GM18867 (cell line): ENCODE data around the gene S100B.

Experiments used
- ATAC-seq: cut with Tn5 transposase; IDR thresholded peaks from one replicate; pipeline ENCODE4 v1.9.1; 2021; ENCODE audit warnings: mild to moderate bottlenecking, moderate library complexity; ENCODE audit not compliant: unreplicated experiment

S100B gene

DNA sequence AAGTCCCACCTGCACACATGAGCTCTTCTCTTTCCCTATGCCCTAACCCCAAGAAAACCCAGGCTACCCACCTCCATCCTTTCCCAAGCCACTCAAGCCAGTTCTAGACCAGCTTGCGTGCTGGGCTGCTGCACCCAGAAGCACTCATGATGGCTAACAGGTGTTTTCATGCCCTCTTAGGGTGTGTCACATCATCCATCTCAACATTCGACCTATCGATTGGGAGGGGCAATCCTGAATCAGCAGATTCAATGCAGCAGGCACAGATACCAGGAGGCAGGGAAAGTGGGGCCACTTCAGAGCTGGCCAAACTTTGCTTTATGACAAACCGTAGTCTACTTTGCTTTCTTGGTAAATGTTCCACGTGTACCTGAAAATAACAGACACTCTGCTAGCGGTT lies 24.0 kb upstream of the S100B start:
- ATAC-seq = no peak

DNA sequence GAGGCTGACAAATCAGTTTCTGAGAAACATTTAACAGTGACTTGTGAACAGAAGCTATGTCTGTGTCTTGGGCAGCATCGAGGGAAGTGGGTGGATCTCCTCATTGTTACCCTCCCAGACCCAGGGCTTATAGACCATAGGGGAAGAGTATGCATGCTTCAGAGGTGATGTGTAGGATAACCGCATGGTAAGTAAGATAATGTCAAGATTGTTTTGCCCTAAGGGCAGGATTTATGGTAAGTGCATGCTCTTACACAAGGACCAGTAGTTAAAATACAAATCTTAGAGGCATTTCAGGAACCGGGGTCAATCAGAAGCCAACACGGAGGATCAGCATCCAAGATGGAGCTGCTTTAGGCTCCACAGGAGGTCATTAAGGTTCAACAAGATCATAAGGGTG lies 22.8 kb upstream of the S100B start:
- ATAC-seq = no peak

DNA sequence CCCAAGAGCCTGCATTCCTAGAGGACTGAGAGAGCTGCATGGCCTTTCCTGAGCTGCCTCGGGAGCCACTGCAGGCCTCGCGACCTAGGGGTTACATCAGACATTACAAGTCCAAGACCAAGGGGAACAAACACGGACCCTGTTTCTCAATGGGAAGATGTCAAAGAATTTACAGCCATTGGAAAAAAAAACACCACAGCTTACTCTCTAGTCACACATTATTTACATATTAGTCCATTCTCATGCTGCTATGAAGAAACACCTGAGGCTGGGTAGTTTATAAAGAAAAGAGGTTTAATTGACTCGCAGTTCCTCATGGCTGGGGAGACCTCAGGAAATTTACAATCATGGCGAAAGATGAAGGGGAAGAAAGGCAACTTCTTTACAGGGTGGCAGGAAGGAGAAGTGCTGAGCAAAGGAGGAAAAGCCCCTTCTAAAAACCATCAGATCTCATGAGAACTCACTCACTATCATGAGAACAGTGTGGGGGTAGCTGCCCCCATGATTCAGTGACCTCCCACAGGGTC lies 22.2 kb upstream of the S100B start:
- no peak for ATAC-seq

DNA sequence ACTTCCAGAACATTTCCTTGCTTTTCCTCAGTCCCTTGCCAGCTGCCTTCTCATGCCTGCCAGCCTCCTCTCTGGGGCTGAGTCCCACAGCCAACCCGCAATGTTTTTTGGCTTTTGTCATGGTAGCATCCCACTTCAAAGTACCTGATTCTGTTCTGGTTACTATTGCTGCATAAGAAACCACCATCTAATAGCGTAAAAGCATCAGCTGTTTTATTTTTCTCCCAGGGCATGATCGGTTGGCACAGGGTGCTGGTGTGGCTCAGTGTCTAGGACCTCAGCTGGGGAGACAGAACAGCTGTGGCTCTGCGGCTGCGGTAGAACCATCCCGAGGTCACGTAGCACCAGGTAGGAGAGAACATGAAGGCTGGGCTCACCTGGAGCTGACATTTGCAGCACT lies 21.7 kb upstream of the S100B start:
- no peak for ATAC-seq

DNA sequence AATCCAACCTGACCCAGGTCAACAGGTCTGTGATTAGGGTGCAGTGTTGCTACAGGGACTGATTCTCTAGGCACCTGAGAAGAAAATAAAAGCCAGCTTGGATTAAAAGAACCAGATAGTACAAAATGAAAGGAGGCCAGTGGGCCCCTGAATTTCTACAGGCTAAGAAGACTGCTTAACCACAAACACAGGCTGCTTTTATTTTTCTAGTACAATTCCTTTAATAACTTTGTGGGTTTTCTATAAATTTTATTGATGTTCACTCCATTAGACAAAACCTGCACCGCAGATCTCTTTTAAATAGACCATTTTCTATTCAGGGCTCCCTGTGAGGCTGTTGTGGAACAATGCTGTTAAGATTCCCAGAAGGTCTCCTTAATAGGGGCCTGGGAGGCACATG lies 20.9 kb upstream of the S100B start:
- ATAC-seq = no peak

DNA sequence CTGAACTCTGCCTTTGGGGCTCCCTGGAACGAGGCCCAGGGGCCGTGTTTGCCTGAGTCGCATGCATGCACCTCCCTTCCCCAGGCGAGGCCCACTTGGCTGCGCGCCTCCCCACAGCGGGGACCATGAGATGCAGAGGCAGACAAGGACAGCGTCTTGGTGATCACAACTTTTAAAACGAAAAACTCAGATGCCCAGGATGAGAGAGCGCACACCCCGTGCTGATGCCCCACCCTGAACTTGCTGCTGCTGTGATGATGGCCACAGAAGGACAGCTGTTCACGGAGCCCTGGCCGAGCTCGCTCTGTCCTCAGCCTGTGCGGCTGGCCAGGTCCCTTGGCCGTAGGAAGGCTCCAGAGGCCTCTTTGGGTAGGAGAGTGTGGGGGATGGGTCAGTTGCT lies 19.2 kb upstream of the S100B start:
- no peak for ATAC-seq

DNA sequence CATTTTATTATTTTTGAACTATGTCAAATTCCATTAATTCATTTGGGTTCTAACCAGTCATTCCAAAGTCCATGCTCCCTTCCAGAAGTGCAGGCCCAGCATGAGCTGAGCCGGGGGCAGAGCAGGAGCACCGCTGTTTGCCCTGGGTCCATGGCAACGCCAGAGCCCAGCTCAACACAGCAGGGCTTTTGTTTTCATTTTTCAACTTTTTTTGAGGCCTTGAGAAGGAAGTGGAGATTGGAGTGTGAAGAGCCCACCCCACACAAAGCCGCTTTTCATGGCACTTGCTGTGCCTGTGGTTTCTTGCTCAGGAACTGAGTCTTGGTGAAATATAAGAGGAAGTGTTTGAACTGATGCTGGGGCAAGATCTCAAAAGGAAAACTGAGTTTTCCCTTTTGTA lies 17.3 kb upstream of the S100B start:
- no peak for ATAC-seq

DNA sequence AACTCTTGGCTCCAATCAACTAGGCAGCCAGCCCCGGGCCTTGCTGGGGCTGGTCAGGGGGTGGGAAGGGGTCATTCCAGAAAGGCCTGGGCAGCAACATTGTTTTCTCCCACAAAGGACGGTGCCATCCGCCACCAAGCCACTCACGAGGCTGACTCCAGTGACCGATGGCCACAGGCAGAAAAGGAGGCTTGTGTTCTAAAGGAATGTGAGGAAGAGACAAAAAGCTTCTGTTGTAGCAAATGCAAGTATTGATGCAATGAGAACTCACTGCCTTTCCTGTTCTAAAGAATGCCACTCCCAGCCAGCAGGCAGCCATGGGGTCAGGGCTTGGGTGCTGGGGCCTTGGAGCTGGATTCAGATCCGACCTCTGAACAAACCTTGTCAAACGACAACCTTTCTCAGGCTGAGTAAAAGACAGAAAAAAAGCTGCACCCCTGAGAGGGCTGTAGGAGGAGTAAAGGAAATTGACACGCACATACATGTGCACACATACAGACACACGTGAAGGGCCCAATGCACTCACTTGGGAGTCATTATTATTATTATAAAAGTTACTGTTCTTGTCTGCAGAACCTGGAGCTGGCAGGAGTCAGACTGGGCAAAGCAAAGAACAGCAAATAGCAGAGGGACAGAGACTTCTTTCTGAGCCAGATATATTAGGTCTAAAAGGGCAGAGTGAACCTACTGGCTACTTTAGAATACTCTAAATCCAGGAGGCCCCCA lies 16.7 kb upstream of the S100B start:
- no peak for ATAC-seq

DNA sequence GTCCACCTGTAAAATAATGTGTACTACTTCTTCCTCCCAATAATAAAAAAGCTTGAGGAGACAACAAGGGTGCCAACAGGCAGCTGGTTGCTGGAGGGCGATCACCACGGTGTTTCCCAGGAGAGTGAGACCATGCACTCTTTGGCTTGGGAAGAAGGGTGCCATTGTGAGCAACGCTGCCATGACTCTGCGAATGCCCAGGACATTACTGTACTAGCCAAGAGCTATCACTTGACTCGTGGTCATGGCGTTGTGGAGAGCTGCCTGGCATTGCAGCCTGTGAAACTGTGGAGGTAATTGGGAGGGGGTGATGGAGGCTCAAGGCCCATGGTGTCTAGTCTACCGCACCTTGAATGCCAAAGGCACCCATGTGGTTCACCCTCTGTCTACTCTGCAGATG lies 16.0 kb upstream of the S100B start:
- ATAC-seq = no peak

DNA sequence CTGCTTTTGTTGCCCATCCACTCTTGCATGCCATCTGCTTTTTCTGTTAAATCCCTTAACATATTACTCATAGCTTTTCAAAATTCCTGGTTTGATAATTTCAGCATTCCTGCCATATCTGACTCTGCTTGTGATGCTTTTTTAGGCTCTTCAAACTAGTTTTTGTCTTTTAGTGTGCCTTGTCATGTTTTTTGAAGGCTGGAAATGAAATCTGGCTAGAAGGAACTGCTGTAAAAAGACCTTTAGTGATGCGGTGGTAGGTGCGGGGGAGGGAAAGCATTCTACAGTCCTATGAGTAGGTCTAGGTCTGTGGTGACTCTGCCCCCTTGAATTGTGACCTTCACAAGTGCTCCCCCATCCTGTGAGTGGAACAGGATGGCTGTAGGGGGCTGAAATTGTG lies 15.0 kb upstream of the S100B start:
- no peak for ATAC-seq

DNA sequence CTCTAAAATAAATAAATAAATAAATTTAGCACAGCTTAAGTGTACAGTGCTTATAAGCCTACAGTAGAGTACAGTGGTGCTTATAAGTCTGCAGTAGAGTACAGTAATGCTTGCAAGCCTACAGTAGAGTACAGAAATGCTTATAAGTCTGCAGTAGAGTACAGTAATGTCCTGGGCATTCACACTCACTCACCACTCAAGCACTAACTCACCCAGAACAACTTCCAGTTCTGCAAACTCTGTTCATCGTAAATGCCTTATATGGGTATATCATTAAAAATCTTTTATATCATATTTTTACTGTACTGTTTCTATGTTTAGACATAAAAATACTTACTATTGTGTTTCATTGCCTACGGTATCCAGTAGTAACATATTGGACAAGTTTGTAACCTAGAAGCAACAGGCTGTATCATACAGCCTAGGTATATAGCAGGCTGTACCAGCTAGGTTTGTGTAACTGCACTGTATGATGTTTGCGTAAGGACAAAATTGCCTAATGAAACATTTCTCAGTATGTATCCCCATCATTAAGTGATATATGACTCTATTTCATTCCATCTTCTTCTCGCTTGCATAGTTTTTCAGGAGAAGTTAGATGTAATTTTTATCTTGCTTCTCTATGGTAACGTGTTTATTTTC lies 14.0 kb upstream of the S100B start:
- ATAC-seq = no peak

DNA sequence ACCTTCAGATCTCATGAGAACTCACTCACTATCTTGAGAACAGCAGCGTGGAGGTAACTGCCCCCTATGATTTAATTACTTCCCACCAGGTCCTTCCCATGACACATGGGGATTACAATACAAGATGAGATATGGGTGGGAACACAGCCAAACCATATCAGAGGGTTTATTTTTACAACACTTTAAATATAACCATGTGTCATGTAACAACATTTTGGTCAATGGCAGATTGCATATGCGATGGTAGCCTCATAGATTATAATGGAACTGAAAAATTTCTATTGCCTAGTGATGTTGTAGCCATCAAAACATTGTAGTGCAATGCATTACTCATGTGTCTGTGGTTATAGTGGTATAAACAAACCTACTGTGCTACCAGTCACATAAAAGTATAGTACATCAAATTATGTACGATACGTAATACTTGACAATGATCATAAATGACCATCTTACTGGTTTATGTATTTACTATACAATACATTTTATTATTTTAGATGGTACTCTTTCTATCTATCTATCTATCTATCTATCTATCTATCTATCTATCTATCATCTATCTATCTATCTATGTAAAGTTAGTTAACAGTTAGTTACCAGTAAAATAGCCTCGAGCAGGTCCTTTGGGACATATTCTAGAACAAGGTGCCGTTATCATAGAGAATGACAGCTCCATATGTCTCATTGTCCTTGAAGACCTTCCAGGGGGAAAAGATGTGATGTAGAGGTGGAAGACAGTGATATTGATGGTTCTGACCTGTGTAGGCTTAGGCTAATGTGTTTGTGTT lies 12.6 kb upstream of the S100B start:
- ATAC-seq = no peak

DNA sequence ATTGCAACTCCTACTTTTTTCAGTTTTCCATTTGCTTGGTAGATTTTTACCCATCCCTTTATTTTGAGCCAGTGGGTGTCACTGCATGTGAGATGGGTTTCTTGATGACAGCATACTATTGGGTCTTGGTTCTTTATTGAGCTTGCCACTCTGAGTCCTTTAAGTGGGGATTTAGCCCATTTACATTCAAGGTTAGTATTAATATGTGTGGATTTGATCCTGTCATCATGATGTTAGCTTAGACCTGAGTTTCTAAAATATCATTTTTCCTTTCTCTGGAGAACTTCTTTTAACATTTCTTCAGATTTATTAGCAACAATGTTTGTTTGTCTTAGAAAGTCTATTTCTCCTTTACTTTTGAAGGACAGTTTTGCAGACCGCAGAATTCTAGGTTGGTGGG lies 11.8 kb upstream of the S100B start:
- ATAC-seq = no peak

DNA sequence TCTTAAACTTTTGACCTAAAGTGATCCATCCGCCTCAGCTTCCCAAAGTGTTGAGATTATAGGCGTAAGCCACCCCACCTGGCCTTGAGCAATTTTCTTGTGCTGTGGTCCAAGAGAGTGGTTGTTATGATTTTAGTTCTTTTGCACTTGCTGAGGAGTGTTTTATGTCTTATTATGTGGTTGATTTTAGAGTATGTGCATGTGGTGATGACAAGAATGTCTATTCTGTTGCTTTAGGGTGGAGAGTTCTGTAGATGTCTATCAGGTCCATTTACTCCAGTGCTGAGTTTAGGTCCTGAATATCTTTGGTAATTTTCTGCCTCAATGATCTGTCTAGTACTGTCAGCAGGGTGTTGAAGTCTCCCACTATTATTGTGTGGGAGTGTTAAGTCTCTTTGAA lies 11.2 kb upstream of the S100B start:
- no peak for ATAC-seq

DNA sequence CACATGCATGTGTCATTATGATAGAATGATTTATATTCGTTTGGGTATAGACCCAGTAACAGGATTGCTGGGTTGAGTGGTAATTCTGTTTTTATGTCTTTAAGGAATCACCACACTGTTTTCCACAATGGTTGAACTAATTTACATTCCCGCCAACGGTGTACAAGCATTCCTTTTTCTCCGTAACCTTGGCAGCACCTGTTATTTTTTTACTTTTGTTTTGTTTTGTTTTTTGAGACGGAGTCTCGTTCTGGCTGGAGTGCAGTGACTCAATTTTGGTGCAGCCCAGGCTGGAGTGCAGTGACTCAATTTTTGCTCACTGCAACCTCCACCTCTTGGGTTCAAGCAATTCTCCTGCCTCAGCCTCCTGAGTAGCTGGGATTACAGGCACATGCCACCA lies 8.5 kb upstream of the S100B start:
- ATAC-seq = no peak

DNA sequence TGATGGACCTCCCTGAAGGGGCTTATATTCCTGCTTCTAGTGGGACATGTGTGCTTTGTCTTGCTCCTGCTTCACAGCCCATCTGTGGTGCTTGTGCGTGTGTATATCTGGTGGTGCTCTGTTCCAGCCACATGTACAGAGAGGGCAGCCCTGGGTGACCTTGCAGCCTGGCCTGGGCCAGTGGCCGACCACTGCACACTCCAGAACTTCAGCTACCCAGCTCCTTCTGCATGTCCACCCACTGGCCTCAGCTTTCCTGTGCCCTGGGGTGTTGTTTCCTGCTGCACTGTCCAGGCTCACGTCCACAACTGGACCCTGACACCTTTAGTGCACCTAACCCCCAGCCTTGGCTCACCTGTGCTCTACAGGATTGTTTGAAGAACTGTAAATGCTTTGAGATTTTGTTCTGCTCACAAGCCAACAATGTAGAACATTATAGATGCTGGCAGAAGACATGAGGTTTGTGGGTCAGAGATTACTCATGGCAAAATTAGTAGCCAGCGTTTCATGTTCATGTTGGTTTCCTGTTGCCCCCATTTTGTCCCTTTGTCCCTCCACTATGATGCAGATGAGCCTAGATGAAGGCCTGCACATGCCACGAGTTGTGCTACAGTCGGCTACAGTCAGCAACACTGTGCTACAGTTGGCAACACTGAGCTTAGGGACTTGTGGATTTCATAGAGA lies 5.3 kb upstream of the S100B start:
- no peak for ATAC-seq

DNA sequence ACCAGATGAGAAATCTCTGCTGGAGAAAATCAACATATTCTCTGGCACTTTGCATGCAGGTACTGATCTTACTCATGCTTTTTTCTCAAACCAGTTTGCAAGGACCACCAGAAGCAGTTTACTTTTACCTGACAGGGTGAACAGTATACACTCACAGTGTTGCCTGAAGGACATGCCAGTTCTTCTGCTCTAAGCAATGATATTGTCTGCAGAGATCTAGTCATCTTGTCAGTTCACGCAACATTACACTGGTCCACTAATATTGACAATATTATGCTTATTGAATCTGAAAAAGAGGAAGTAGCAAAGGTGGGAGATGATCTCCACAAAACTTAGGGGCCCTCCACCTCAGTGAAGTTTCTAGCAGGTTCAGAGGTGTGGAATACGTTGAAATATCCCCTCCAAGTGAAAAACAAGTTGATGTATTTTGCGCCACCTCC lies 3.8 kb upstream of the S100B start:
- ATAC-seq = peak; percentile 47

DNA sequence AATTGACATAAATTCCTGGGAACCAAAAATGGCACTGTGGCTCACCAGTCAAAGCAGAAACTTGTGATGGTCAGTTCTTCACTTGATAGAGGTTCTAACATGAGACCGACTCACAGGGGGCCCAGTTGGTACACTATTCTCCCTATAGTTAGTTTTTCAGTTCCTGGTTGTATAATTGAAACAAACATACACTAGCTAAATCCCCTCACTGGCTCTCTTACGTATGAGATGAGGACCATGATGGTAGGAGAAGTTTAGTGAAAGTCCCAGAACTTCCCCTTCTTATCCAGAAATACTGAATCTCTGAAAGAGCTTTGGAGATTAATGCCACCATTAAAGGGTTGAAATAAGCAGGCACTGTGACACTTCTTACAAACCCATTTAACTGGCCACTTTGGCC lies 2.8 kb upstream of the S100B start:
- no peak for ATAC-seq

DNA sequence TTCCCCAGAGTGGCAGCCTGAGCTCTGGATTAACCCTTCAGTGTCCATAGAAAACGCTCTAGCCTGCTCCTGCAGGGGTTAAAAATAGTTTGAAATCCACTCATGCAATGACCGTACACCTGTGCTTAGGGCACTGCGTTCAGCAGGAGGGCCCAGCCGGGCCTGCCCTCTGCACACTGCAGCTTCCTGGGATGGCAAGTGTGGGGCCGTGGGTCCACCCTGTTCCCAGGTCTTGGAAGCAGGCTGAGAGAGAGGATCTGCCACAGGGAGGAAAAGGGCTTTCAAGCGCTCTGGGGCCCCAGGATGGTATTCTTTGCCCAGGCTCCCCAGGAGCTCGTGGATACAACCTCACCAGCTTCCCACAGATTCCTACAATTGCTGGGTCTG lies 1.5 kb upstream of the S100B start:
- ATAC-seq = no peak

DNA sequence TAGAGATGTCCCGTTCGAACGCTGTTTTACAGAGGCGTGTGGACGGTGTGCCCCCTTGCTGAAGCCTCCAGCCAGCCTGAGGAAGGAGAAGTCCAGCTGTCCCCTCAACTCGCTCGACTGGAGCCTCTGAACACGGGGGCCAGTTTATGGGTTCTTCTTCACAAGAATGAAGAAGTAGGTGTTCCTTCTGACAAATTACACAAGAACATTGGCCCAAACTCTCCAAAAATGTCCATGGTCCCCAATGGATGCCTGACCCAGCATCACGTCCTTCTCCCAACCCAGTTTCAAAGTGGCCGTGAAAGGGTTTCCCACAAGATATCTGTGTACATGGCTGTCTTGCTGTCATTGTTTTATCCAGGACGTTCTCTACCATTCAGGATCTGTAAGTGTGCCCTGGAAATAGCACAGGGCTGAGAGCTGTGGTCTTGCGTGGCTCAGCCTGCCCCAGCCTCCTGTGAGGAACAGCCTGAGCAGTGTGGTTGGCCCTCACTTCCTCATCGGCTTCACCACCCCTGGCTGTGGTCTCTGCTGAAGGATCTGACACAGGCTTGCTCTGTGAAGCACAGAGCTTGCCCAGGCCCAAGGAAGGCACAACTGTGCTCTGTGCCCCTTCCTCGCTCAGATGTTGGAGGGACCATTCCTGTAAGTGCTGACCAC lies 1.0 kb upstream of the S100B start:
- ATAC-seq = no peak
